KMS-11 (cell line): ENCODE measurements around the gene FNTB.
A peak's percentile ranks its signal among the peaks of the same experiment; 100 is the strongest.

Source experiments
- H2AFZ ChIP-seq: fragments of 200-600 bp; sonication (generic); 2 replicates; pipeline ENCODE4 v1.6.1; 2016; ENCODE audit warnings: antibody characterized with exemption, mixed run types, low read depth
- H3K27ac ChIP-seq: fragments of 200-600 bp; sonication (generic); 2 replicates; pipeline ENCODE4 v1.6.1; 2016; ENCODE audit warnings: mild to moderate bottlenecking, mixed run types
- H3K27me3 ChIP-seq: fragments of 200-600 bp; sonication (generic); 2 replicates; pipeline ENCODE4 v1.6.1; 2017; ENCODE audit warnings: mild to moderate bottlenecking, low read depth, mixed run types, moderate library complexity; ENCODE audit not compliant: insufficient read depth
- H3K36me3 ChIP-seq: fragments of 200-600 bp; sonication (generic); 2 replicates; pipeline ENCODE4 v1.6.1; 2017; ENCODE audit warnings: mild to moderate bottlenecking, mixed run types; ENCODE audit not compliant: insufficient read depth
- H3K4me1 ChIP-seq: fragments of 200-600 bp; sonication (generic); 2 replicates; pipeline ENCODE4 v1.6.1; 2016; ENCODE audit warnings: mild to moderate bottlenecking, low read depth, mixed run types; ENCODE audit not compliant: poor library complexity, severe bottlenecking
- H3K4me2 ChIP-seq: fragments of 200-600 bp; sonication (generic); 2 replicates; pipeline ENCODE4 v1.7.0; 2016; ENCODE audit warnings: mild to moderate bottlenecking, mixed run types
- H3K4me3 ChIP-seq: fragments of 200-600 bp; sonication (generic); IDR thresholded peaks from 2 replicates; pipeline ENCODE4 v1.6.1; 2017; ENCODE audit warnings: low read depth, low read length, mixed read lengths; ENCODE audit not compliant: insufficient read depth
- H3K79me2 ChIP-seq: fragments of 200-600 bp; sonication (generic); 2 replicates; pipeline ENCODE4 v1.6.1; 2016; ENCODE audit warnings: low read depth, mixed run types; ENCODE audit not compliant: insufficient read depth
- H3K9ac ChIP-seq: fragments of 200-600 bp; sonication (generic); 2 replicates; pipeline ENCODE4 v1.6.1; 2016; ENCODE audit warnings: mild to moderate bottlenecking, mixed run types
- H4K20me1 ChIP-seq: fragments of 200-600 bp; sonication (generic); 2 replicates; pipeline ENCODE4 v1.6.1; 2016; ENCODE audit warnings: mild to moderate bottlenecking, mixed run types; ENCODE audit not compliant: insufficient read depth
- TF ChIP-seq, protein P1 (sequence below): fragments of 200-600 bp; sonication (generic); conservative IDR thresholded peaks from 2 replicates; pipeline ENCODE4 v1.6.1; 2017; ENCODE audit warnings: low read depth, mild to moderate bottlenecking, antibody characterized with exemption, low read length, moderate library complexity, mixed read lengths

Gene FNTB

DNA sequence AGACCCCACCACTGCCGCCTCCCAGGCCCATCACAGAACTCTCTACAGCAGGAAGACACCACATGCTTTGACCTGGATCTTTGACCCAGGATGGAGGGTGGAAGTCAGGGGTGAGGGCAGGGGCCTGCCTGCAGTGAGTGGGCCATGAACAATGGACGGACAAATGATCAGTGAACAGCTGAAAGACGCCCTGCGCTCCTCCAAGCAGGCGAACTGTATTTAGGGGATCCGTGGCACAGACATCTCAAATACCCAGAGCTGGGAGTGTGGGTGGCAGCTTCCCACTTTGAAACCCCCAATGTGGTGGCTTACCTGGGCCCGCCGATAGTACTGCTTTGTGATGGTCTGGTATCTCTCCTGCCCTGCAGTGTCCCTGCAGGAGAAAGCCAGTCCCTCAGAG is 35.4 kb upstream of the FNTB start:
- Histone ChIP-seq H3K4me2 (no peak overlapping the region), H3K27me3 (no peaks in the 10 kb centered on the region), H3K79me2 (no peaks in the 10 kb centered on the region), H3K4me1 (peaks cover 20% of the 10 kb centered on the region), H2AFZ (no peak overlapping the region), H3K36me3 (no peaks in the 10 kb centered on the region), H3K4me3 (no peak overlapping the region), H4K20me1 (no peaks in the 10 kb centered on the region), H3K27ac (no peak overlapping the region), H3K9ac (no peak overlapping the region)
- TF ChIP-seq, protein P1, sequence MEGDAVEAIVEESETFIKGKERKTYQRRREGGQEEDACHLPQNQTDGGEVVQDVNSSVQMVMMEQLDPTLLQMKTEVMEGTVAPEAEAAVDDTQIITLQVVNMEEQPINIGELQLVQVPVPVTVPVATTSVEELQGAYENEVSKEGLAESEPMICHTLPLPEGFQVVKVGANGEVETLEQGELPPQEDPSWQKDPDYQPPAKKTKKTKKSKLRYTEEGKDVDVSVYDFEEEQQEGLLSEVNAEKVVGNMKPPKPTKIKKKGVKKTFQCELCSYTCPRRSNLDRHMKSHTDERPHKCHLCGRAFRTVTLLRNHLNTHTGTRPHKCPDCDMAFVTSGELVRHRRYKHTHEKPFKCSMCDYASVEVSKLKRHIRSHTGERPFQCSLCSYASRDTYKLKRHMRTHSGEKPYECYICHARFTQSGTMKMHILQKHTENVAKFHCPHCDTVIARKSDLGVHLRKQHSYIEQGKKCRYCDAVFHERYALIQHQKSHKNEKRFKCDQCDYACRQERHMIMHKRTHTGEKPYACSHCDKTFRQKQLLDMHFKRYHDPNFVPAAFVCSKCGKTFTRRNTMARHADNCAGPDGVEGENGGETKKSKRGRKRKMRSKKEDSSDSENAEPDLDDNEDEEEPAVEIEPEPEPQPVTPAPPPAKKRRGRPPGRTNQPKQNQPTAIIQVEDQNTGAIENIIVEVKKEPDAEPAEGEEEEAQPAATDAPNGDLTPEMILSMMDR = no peak

DNA sequence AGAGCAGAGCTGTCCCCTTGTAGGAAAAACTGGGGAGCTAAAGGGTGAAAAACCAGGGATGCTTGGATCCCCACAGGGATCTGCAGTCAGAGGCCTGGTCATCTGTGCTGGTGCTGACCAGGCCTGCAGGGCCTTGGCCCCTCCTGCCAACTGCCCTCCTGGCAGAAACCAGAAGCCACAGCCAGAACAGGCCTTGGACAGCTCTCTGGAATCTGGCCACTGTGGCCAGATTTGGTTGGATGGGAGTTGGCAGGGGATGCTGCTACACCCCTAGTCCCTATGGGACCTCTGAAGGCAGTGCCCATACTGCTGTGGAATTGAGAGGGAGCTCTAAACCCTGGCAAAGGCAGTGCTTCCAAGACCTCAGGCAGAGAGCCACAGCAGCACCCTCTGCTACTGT is 35.0 kb upstream of the FNTB start:
- Histone ChIP-seq H3K4me1 (peaks cover 20% of the 10 kb centered on the region), H3K36me3 (no peaks in the 10 kb centered on the region), H2AFZ (no peak overlapping the region), H3K27me3 (no peaks in the 10 kb centered on the region), H3K4me3 (no peak overlapping the region), H3K79me2 (no peaks in the 10 kb centered on the region), H3K9ac (no peak overlapping the region), H3K27ac (no peak overlapping the region), H3K4me2 (no peak overlapping the region), H4K20me1 (no peaks in the 10 kb centered on the region)
- TF ChIP-seq, protein P1 = no peak

DNA sequence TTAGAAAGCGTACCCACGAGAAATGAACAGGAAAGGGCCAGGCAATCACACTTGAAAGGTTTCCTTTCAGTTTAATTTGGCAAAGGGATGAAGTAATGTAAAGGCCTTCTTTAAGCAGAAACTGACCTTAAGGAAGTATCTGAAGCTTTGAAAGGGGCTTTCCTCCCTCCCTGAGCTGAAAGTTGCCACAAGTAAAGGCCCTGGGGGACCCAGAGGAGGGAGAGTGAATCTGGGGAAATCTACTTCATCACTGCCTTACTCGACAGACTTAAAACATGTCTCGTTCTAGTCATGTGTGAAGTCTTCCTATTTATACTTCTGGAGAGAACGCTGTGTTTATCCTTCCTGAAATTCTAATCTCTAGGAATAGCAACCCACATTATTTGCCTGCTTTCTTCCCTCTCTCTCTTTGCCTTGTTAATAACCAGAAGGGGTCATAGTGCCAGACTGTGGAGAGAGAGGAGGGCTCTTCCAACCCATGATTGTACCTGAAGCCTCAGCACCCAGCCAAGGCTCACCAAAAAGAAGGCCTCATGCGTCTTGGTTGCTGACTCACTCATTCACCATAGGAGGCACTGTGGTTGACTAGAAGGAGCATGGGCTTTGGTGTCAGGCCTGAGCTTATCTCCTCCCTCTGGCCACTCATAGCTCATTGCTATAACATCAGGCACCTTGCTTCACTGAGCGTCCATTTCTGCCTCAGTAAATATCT is 33.9 kb upstream of the FNTB start:
- no peaks in the 10 kb centered on the region for H3K36me3 ChIP-seq
- H3K4me3 ChIP-seq = no peak overlapping the region
- no peaks in the 10 kb centered on the region for H3K27me3 ChIP-seq
- no peaks in the 10 kb centered on the region for H4K20me1 ChIP-seq
- TF ChIP-seq, protein P1 = peak; percentile 34; the same call in 1 of the 2 replicates
- no peaks in the 10 kb centered on the region for H3K79me2 ChIP-seq
- H3K27ac ChIP-seq = peak overlapping the region; percentile 45
- H3K4me2 ChIP-seq = peak overlapping the region; percentile 36; the same call in 1 of the 2 replicates
- no peak overlapping the region for H2AFZ ChIP-seq
- H3K4me1 ChIP-seq = peaks cover 20% of the 10 kb centered on the region
- H3K9ac ChIP-seq = no peak overlapping the region

DNA sequence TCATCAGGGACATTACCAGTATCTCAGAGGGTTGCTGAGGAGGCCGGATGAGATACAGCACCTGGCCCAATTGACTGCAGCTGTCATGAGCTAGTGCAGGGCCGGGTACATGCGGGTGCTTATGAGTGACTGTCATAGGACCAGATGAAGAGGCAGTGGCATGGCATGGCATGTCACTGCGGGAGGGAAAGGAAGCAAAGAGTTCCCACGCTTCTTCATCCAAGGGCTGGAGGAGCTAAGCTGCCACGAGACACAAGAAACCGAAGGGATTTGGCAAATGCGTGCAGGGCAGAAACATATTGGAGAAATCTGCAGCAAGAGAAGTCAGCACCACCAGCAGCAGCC is 33.4 kb upstream of the FNTB start:
- no peaks in the 10 kb centered on the region for H3K79me2 ChIP-seq
- H2AFZ ChIP-seq = no peak overlapping the region
- peak overlapping the region; percentile 45; the same call in 1 of the 2 replicates for H3K27ac ChIP-seq
- H3K27me3 ChIP-seq = no peaks in the 10 kb centered on the region
- H3K4me3 ChIP-seq = no peak overlapping the region
- no peaks in the 10 kb centered on the region for H3K36me3 ChIP-seq
- H3K4me2 ChIP-seq = peak overlapping the region; percentile 36; the same call in 1 of the 2 replicates
- H3K9ac ChIP-seq = no peak overlapping the region
- no peaks in the 10 kb centered on the region for H4K20me1 ChIP-seq
- H3K4me1 ChIP-seq = peaks cover 20% of the 10 kb centered on the region
- TF ChIP-seq, protein P1 = 0 out of 2 replicates have a peak, but pooled peaks have one; percentile 18
